Common myeloid progenitor, CD34-positive (primary cell): ENCODE data around the gene PTP4A2.

Experiments used
- CTCF ChIA-PET: fragments of 350-600 bp; sonication (Branson Sonifier 250); formaldehyde crosslinking; loops from one replicate; lab custom pipeline; 2021; ENCODE audit warnings: antibody characterized with exemption; lab: Charles Lee
- POLR2A ChIA-PET: fragments of 350-600 bp; sonication (Branson Sonifier 250); formaldehyde crosslinking; loops from one replicate; lab custom pipeline; 2021; ENCODE audit warnings: antibody characterized with exemption; lab: Charles Lee
- DNase-seq, 3 donors: peaks; one replicate each; pipeline versions ENCODE4 v3.0.0 to v3.0.0-alpha.2; 2013
- H3K27ac ChIP-seq, 2 experiments: 1 replicate in 1 of 2; 2 replicates in 1 of 2; pipeline ENCODE4 v1.7.0; 2013; ENCODE audit warnings: inconsistent platforms in 2 of 2, low read length in 2 of 2, mild to moderate bottlenecking in 2 of 2, low read depth in 1 of 2, moderate library complexity in 1 of 2; ENCODE audit not compliant: severe bottlenecking in 2 of 2, insufficient read depth in 1 of 2, poor library complexity in 1 of 2
- H3K27me3 ChIP-seq, 5 experiments: replicated peaks in 2 of 5; 1 replicate in 3 of 5; 2 replicates in 2 of 5; pipeline versions ENCODE4 v1.6.1 to v1.7.0; 2013; ENCODE audit warnings: low read length in 4 of 5, mild to moderate bottlenecking in 2 of 5, moderate library complexity in 2 of 5, inconsistent platforms in 1 of 5; ENCODE audit not compliant: insufficient read depth in 5 of 5, control insufficient read depth in 4 of 5
- H3K36me3 ChIP-seq, 4 experiments: 1 replicate in 2 of 4; 2 replicates in 2 of 4; pipeline versions ENCODE4 v1.6.1 to v1.7.0; 2013; ENCODE audit warnings: low read length in 3 of 4, control low read depth in 1 of 4, mild to moderate bottlenecking in 1 of 4; ENCODE audit not compliant: control insufficient read depth in 4 of 4, insufficient read depth in 4 of 4
- H3K4me1 ChIP-seq, 4 experiments: 1 replicate in 3 of 4; 2 replicates in 1 of 4; pipeline versions ENCODE4 v1.6.1 to v1.7.1; 2013; ENCODE audit warnings: low read length in 3 of 4, mild to moderate bottlenecking in 3 of 4, control low read depth in 1 of 4, inconsistent platforms in 1 of 4, moderate library complexity in 1 of 4; ENCODE audit not compliant: control insufficient read depth in 4 of 4, insufficient read depth in 4 of 4; ENCODE audit errors: control extremely low read depth in 1 of 4
- H3K4me3 ChIP-seq, 7 experiments: 1 replicate in 4 of 7; 2 replicates in 3 of 7; pipeline versions ENCODE4 v1.5.1 to v1.7.0; 2013; ENCODE audit warnings: mild to moderate bottlenecking in 7 of 7, low read length in 6 of 7, moderate library complexity in 6 of 7, inconsistent platforms in 2 of 7, low read depth in 2 of 7, control low read depth in 1 of 7; ENCODE audit not compliant: insufficient read depth in 4 of 7, control insufficient read depth in 1 of 7; ENCODE audit errors: extremely low read depth in 1 of 7
- H3K9me3 ChIP-seq, 5 experiments: 1 replicate in 4 of 5; 2 replicates in 1 of 5; pipeline versions ENCODE4 v1.6.1 to v1.7.1; 2013; ENCODE audit warnings: low read length in 4 of 5, mild to moderate bottlenecking in 2 of 5, inconsistent platforms in 1 of 5, low read depth in 1 of 5, moderate library complexity in 1 of 5; ENCODE audit not compliant: control insufficient read depth in 4 of 5, insufficient read depth in 2 of 5; ENCODE audit errors: control extremely low read depth in 1 of 5
- WGBS: methylation state at CpG from one replicate; pipeline ENCODE4 v1.1.5; 2013; ENCODE audit not compliant: insufficient coverage; 5-methylcytosine and 5-hydroxymethylcytosine counted together

Gene PTP4A2

GRCh38 chr1:31880957-31881687 lies 57.0 kb downstream of the PTP4A2 start:
- no peaks in the 10 kb centered on the region for H3K36me3 ChIP-seq
- no peak for DNase-seq
- WGBS: 97% methylated on average over 5 of the region's 8 CpGs
- H3K9me3 ChIP-seq: no peaks in the 10 kb centered on the region
- ChIA-PET CTCF (interaction anchor here (0.6 to 0.9 kb wide), 2 partner anchors 32 to 188 kb away, joined by 3 read pairs; no protein-coding TSS in a partner anchor), POLR2A (no interaction called here)
- no peaks in the 10 kb centered on the region for H3K27me3 ChIP-seq
- no peak overlapping the region for H3K4me3 ChIP-seq
- H3K27ac ChIP-seq: no peak overlapping the region
- no peaks in the 10 kb centered on the region for H3K4me1 ChIP-seq

DNA sequence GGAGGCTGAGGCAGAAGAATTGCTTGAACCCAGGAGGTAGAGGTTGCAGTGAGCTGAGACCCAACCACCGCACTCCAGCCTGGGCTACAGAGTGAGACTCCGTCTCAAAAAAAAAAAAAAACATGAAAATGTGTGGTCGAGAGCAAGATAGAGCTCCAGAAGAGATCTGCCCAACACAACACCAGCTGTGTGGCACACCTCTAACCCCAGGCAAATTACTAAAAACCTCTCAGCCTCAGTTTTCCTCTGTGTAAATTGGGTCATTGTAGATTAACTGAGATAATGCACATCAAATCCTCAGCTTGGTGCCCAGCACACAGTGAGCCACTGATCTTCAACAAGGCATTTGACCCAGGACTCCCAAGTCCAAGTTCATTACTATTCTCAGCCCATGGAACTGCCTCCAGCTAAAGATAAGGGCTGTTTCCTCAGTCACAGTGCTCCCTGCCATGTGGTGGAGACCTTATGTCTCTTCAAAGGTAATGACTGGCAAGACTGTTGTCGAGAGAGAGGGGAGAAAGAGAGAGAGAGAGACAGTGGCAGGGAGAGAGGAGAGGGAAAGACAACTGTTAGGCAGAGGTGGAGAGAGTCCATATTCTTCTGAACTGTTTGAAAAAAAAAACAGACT lies 58.1 kb downstream of the PTP4A2 start:
- WGBS: 85% methylated on average over 2 of the region's 4 CpGs
- ChIA-PET POLR2A (no interaction called here), CTCF (interaction anchor here (0.6 to 0.9 kb wide), 2 partner anchors 33 to 187 kb away, joined by 3 read pairs; no protein-coding TSS in a partner anchor)
- no peaks in the 10 kb centered on the region for H3K36me3 ChIP-seq
- no peak for DNase-seq
- H3K4me1 ChIP-seq: no peaks in the 10 kb centered on the region
- no peak overlapping the region for H3K4me3 ChIP-seq
- H3K27me3 ChIP-seq: no peaks in the 10 kb centered on the region
- H3K27ac ChIP-seq: no peak overlapping the region
- no peaks in the 10 kb centered on the region for H3K9me3 ChIP-seq

DNA sequence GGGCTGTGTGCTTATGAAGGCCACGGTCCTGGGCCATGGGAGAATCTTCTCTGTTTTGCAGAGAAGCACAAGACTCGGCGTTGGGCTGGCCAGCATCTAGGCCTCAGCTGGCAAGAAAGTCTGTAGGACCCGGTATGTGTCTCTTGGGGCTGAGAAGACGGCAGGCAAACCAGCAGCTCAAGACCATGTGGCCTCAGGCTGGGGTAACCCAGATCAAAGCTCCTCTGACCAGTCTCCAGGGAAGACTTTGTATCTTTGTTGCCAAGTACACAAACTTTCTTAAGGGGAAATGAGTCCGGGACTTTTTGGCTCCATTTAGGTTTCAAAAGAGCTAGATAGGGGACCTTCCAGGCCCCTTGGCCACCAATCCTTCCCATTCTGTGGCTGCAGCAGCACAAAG lies 60.1 kb downstream of the PTP4A2 start:
- WGBS: 94% methylated on average over 6 of the region's 6 CpGs
- H3K27ac ChIP-seq: no peak overlapping the region
- H3K27me3 ChIP-seq: no peaks in the 10 kb centered on the region
- ChIA-PET CTCF (interaction anchor here (0.6 kb wide), 1 partner anchor 92 kb away, joined by 3 read pairs; no protein-coding TSS in a partner anchor), POLR2A (no interaction called here)
- H3K4me3 ChIP-seq: no peak overlapping the region
- H3K9me3 ChIP-seq: no peaks in the 10 kb centered on the region
- H3K36me3 ChIP-seq: no peaks in the 10 kb centered on the region
- no peak for DNase-seq
- peaks cover 0 to under 1% (median 0%) of the 10 kb centered on the region in 4 experiments for H3K4me1 ChIP-seq

- no peaks in the 10 kb centered on the region for H3K9me3 ChIP-seq
- DNase-seq: no peak
- H3K4me3 ChIP-seq: no peak overlapping the region
- H3K27me3 ChIP-seq: no peaks in the 10 kb centered on the region
- CTCF ChIA-PET: interaction anchor here (0.6 kb wide), 1 partner anchor 93 kb away, joined by 3 read pairs; no protein-coding TSS in a partner anchor
- POLR2A ChIA-PET: no interaction called here
- no peaks in the 10 kb centered on the region for H3K36me3 ChIP-seq
- no CpG with 5 or more reads among the region's 4 CpGs for WGBS
- H3K4me1 ChIP-seq: peaks cover 0 to 5% (median 0%) of the 10 kb centered on the region in 4 experiments
- no peak overlapping the region for H3K27ac ChIP-seq
Measured at GRCh38 chr1:31877544-31877943, 60.6 kb downstream of the PTP4A2 start.

GRCh38 chr1:31875636-31876236 lies 62.4 kb downstream of the PTP4A2 start:
- 94% methylated on average over 6 of the region's 11 CpGs for WGBS
- CTCF ChIA-PET: interaction anchor here (1.3 kb wide), 1 partner anchor 17 kb away, joined by 3 read pairs; no protein-coding TSS in a partner anchor
- H3K4me3 ChIP-seq: no peak overlapping the region
- no peak for DNase-seq
- POLR2A ChIA-PET: no interaction called here
- H3K27me3 ChIP-seq: no peaks in the 10 kb centered on the region
- H3K36me3 ChIP-seq: no peaks in the 10 kb centered on the region
- no peak overlapping the region for H3K27ac ChIP-seq
- no peaks in the 10 kb centered on the region for H3K9me3 ChIP-seq
- peaks cover 0 to 5% (median 0%) of the 10 kb centered on the region in 4 experiments for H3K4me1 ChIP-seq

DNA sequence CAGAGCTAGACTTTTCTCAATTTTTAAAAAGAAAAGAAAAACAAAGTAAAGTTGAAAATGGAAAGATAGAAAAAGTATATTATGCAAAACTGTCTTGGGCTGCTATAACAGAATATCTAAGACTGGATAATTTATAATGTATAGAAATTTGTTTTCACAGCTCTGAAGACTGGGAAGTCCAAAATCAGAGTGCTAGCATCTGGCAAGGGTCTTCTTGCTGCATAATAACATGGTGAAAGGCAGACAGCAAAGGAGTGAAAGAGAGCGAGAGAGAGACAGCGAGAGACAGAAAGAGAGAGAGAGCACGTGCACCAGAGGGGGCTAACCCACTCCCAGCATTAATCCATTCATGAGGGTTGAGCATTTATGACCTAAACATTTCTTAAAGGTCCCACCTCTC lies 63.2 kb downstream of the PTP4A2 start:
- Histone ChIP-seq H3K4me3 (no peak overlapping the region), H3K36me3 (no peaks in the 10 kb centered on the region), H3K4me1 (peaks cover 0 to 5% (median 0%) of the 10 kb centered on the region in 4 experiments), H3K9me3 (no peaks in the 10 kb centered on the region), H3K27me3 (no peaks in the 10 kb centered on the region), H3K27ac (no peak overlapping the region)
- ChIA-PET POLR2A (no interaction called here), CTCF (interaction anchor here (1.3 kb wide), 1 partner anchor 16 kb away, joined by 3 read pairs; no protein-coding TSS in a partner anchor)
- 100% methylated on average over 2 of the region's 3 CpGs for WGBS
- DNase-seq: no peak
